ENCODE measurements around the gene CARMIL3.

Gene CARMIL3

GRCh38 chr14:24064091-24064795, 12.4 kb downstream of the CARMIL3 start:
- no peak for DNase-seq

DNA sequence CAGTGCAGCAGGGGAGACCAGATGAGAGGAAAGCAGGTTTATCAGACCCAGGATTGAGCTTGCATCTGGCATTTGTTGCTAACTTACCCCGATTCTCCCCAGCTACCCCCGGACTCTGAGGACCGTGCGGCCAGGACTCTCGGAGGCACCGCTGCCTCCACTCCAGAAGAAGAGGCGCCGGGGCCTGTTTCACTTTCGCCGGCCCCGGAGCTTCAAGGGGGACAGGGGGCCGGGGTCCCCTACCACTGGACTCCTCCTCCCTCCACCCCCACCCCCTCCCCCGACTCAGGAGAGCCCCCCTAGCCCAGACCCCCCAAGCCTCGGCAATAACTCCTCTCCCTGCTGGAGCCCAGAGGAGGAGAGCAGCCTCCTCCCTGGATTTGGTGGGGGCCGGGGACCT, 13.0 kb downstream of the CARMIL3 start:
- DNase-seq: no peak

GRCh38 chr14:24065408-24065807, 13.6 kb downstream of the CARMIL3 start:
- no peak for DNase-seq

GRCh38 chr14:24066496-24067132, 14.8 kb downstream of the CARMIL3 start:
- no peak for DNase-seq

- no peak for DNase-seq
These were observed 15.6 kb downstream of the CARMIL3 start for GRCh38 chr14:24067133-24068082.

GRCh38 chr14:24068711-24069410, 17.1 kb downstream of the CARMIL3 start:
- DNase-seq: no peak

GRCh38 chr14:24069411-24069735, 17.6 kb downstream of the CARMIL3 start:
- DNase-seq: no peak

GRCh38 chr14:24070285-24071143, 18.7 kb downstream of the CARMIL3 start:
- DNase-seq: no peak

GRCh38 chr14:24071144-24071697, 19.4 kb downstream of the CARMIL3 start, which contains the start of gene CPNE6:
Gene CPNE6 (plus strand): TSS chr14:24071562. CDS start chr14:24072937, 1,375 bp downstream.
- peak; percentile 17 for DNase-seq

DNA sequence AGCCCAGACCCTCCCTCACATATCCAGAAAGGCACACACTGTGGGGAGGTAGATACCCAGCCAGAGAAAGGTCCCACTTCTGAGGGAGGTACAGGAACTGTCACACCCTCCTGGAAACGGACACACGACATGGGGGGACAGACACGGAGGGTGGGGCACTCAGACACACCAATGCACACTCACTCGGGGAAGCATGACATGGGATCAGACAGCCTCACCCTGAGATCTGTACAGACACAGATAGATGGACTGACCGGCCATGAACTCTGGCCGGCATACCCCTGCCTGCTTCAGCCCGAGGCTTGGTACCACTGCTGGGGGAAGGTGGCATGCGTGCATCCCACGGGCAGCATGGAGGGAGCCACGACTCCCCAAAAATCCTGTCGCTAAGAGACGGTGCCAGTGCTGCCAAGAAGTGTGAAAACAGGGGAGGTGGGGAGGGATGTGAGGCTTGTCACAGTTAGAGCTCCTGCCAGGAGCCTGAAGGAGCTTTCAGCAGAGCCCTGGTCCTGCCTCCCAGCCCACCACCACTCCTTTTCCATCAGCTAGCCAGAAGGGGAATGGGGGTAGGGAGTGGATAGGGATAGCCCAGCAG, 20.1 kb downstream of the CARMIL3 start:
- no peak for DNase-seq

DNA sequence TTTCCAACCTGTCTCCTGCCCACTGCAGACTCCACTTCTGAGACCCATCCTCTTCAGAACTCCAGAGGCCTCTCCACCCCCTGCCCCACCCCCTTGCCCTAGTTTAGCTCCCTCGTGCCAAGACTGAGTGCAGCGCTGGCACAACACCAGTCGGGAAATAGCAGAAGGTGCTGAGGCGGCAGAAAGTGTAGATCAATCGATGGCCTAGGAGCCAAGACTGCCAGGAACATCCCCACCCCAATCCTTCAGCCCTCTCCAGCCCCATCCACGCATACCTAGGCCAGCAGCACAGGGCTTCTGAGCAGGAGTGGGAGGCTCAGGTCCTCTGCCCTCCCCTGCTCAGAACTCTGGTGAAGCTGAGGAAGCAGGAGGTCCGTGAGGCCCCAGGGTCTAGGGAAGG, 20.6 kb downstream of the CARMIL3 start:
- no peak for DNase-seq

DNA sequence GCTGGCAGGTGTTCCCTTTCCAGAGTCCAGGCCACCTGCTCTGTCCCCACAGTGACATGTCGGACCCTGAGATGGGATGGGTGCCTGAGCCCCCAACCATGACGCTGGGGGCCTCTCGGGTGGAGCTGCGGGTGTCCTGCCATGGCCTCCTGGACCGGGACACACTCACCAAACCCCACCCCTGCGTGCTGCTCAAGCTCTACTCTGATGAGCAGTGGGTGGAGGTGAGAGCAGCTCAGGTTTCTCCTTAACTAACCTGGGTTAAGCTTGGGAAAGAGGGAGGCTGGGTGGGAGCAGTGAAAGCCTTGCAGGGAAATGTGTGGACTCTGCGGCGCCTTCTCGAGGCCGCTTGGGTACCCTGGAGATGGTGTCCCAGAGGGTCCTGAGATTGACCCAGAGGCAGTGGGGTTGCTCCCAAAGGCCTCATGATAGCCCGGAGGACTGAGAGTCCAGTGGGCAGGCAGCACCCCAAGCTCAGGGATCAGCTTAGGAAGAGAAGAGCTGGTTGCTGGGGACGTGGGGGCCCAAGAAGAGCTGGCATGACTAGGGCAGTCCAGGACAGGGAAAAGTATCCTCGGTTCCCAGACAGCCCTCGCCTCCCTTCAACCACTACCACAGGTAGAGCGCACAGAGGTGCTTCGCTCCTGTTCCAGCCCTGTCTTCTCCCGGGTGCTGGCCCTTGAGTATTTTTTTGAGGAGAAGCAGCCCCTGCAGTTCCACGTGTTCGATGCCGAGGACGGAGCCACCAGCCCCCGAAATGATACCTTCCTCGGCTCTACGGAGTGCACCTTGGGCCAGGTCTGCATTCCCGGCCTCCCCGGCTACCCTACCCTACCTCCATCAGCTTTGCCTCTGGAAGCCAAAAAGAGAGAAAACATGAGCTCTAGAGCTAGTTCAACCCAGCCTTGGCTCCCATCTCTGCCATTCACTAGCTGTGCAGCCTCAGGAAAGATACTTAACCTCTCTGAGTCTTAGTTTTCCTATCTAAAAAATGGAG, 21.4 kb downstream of the CARMIL3 start:
- DNase-seq: no peak

DNA sequence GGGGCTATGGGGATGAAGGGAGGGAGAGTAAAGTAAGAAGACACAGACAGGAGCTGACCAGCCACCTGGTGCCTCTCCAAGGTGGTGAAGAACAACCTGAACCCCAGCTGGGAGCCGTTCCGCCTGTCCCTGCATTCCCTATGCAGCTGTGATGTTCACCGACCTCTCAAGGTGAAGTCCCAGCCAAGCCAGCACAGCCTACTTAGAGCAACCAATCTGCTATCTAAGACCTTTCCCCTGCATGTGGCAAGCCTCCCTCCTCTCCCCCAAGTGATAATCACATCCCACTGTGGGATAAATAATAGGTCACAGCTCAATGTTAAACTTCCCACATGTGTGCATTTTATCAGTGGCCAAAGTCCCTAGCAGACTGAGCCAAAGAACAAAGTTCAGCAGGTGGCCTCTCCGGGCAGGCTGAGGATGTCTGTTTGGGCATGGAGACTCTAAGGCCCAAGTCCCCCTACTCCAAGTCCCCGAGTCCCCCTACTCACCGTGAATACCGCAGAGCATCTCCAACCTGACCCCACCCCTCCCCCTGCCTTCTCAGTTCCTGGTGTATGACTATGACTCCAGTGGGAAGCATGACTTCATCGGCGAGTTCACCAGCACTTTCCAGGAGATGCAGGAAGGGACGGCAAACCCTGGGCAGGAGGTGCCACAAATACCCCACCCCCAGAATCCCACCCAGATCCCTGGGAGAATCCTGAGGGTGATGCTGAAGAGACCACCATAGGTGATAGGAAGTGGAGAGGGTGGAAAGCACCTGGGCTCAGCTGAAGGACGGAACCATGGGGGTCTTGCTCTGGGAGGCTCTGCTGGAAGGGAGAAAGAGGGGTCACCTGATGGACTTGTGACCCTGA, 23.0 kb downstream of the CARMIL3 start:
- no peak for DNase-seq

DNA sequence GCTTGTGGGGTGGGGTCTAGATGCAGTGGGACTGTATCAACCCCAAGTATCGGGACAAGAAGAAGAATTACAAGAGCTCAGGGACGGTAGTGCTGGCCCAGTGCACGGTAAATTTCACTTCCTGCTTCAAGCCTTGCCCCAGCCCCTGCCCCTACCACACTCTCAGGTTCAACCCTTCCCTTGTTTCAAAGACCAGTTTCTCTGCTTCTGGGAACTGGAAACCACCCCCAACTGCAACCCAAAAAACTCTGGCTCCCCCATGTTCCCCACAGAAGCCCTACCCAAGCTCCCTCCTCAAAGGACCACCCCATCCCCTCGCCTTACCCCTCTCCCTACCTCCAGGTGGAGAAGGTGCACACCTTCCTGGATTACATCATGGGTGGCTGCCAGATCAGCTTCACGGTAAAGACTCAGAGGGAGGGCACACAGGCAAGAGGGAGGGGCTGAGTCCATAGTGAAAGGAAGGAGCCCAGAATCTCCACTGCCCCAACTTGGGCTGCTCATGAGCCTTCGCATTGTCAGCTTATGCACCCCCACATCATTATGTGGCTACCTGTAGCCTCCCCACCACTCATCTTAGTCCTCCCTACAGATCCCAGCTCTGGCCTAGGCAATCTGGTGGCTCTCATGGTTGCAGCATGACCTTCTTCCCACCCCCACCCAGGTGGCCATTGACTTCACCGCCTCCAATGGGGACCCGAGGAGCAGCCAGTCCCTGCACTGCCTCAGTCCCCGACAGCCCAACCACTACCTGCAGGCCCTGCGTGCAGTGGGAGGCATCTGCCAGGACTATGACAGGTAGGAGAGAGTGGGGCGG, 23.9 kb downstream of the CARMIL3 start:
- DNase-seq: no peak

- no peak for DNase-seq
These were observed 24.4 kb downstream of the CARMIL3 start for GRCh38 chr14:24076302-24076601.

DNA sequence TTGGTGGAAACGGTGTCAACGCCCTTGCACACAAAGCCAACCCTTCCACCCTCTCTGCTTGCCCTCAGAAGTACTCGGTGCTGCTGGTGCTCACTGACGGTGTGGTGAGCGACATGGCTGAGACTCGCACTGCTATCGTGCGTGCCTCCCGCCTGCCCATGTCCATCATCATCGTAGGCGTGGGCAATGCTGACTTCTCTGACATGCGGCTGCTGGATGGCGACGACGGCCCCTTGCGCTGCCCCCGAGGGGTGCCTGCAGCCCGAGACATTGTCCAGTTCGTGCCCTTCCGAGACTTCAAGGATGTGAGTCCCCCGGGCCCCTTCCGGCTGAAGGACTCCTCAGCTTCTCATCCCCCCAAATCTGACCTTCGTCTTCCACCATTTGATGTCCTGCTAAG, 25.3 kb downstream of the CARMIL3 start:
- DNase-seq: no peak

- no peak for DNase-seq
These were observed 26.3 kb downstream of the CARMIL3 start for GRCh38 chr14:24078146-24078545.

DNA sequence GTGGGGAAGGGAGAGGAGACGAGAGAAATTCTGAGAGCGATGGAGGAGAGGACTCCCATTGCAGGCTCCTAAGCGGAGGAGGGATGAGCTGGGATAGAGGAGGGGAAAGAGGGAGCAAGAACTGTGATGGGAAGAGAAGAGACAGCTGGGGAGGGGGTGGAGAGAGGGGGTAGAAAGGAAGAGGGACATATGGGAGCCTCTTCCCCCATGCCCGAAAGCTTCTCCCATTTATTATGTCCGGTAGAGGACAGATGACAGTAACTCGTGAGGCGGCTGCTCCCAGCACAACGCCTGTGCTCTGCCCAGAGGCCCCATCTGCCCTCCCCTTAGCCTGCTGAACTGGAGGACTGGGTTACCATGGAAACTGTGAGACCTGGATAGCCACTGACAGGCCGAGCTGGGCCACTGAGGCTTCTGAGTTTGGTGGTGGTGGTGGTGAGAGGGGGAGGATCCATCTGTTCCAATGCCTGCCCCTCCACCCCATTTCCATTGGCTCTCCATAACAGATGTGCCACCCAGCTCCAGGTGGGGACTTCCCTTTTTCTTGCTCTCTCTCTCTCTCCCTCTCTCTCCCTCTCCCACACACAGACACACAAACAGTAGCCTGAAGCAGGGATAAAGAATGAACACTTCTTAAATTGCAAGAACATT, 27.8 kb downstream of the CARMIL3 start:
- no peak for DNase-seq

Measured in activated CD4-positive, alpha-beta T cell treated with anti-CD3 and anti-CD28 coated beads, Interleukin-10, Interleukin-2, amounts not matched to agents 100 ng/mL and 50 ng/mL, durations not matched to agents 16 hours and 8 hours (primary cell).